WTC11 (cell line): ENCODE results near the gene SLC35G2. TPM values are rescaled to one million over a fixed set of nuclear protein-coding genes. Genes with fewer than 3 reads are reported as not detected.
"Not testable (repeated sequence)": the region's sequence is repeated elsewhere in the genome, so short reads cannot be mapped to it uniquely, and the experiment has no call there.

ENCODE experiments used
- ATAC-seq: fragments of 200-7000 bp; cut with Tn5 transposase; 2 replicates; pipeline ENCODE4 v1.10.0; 2021; ENCODE audit warnings: mild to moderate bottlenecking, moderate library complexity
- CTCF ChIA-PET: fragments of 300-600 bp; sonication (Branson Sonifier 250); formaldehyde crosslinking; loops from one replicate; lab custom pipeline; 2021; ENCODE audit warnings: antibody characterized with exemption; lab: Charles Lee
- POLR2A ChIA-PET: fragments of 350-600 bp; sonication (Branson Sonifier 250); formaldehyde crosslinking; loops from one replicate; lab custom pipeline; 2021; ENCODE audit warnings: antibody characterized with exemption; lab: Charles Lee
- DNase-seq: peaks from one replicate; pipeline ENCODE4 v3.0.0; 2021; ENCODE audit warnings: low spot score
- H3K27ac Mint-ChIP-seq: 2 replicates; pipeline ENCODE4 v1.8.0; 2021; ENCODE audit warnings: mixed read lengths
- H3K27me3 Mint-ChIP-seq: 2 replicates; pipeline ENCODE4 v1.8.0; 2021; ENCODE audit warnings: low read depth, mild to moderate bottlenecking, moderate library complexity, mixed read lengths
- H3K36me3 Mint-ChIP-seq: 2 replicates; pipeline ENCODE4 v1.8.0; 2021; ENCODE audit warnings: mixed read lengths
- H3K4me1 Mint-ChIP-seq: 2 replicates; pipeline ENCODE4 v1.8.0; 2022; ENCODE audit warnings: mixed read lengths
- H3K4me3 Mint-ChIP-seq: 2 replicates; pipeline ENCODE4 v1.8.0; 2021; ENCODE audit warnings: mild to moderate bottlenecking, moderate library complexity, mixed read lengths
- H3K9me3 Mint-ChIP-seq: 2 replicates; pipeline ENCODE4 v1.8.0; 2021; ENCODE audit warnings: mixed read lengths
- AR ChIP-seq: fragments of 250-450 bp; sonication (Bioruptor Pico); IDR thresholded peaks from 2 replicates; pipeline ENCODE4 v1.9.0; 2021; ENCODE audit warnings: mild to moderate bottlenecking
- ATF1 ChIP-seq: sonication (generic); formaldehyde crosslinking; IDR thresholded peaks from 2 replicates; pipeline ENCODE4 v1.8.1; 2023; ENCODE audit warnings: mild to moderate bottlenecking, moderate library complexity, missing genetic modification reagents
- CBFB ChIP-seq: sonication (generic); formaldehyde crosslinking; IDR thresholded peaks from 2 replicates; pipeline ENCODE4 v1.8.1; 2022; ENCODE audit warnings: mild to moderate bottlenecking, low read depth, missing genetic modification reagents
- CREB1 ChIP-seq: sonication (generic); formaldehyde crosslinking; IDR thresholded peaks from 2 replicates; pipeline ENCODE4 v1.8.0; 2023; ENCODE audit warnings: mild to moderate bottlenecking, missing genetic modification reagents
- ELF4 ChIP-seq: sonication (generic); formaldehyde crosslinking; IDR thresholded peaks from 2 replicates; pipeline ENCODE4 v1.8.1; 2022; ENCODE audit warnings: low read depth, mild to moderate bottlenecking, moderate library complexity, missing genetic modification reagents
- ESRRA ChIP-seq: sonication (generic); formaldehyde crosslinking; IDR thresholded peaks from 2 replicates; pipeline ENCODE4 v1.8.1; 2022; ENCODE audit warnings: mild to moderate bottlenecking, missing genetic modification reagents, borderline replicate concordance
- FOXK1 ChIP-seq: sonication (generic); formaldehyde crosslinking; IDR thresholded peaks from 2 replicates; pipeline ENCODE4 v1.8.0; 2022; ENCODE audit warnings: mild to moderate bottlenecking, moderate library complexity, missing genetic modification reagents
- GABPB1 ChIP-seq: sonication (generic); formaldehyde crosslinking; IDR thresholded peaks from 2 replicates; pipeline ENCODE4 v1.8.1; 2023; ENCODE audit warnings: mild to moderate bottlenecking, missing genetic modification reagents
- GRHL2 ChIP-seq: fragments of 250-450 bp; sonication (Bioruptor Pico); IDR thresholded peaks from 2 replicates; pipeline ENCODE4 v1.8.0; 2022; ENCODE audit warnings: mild to moderate bottlenecking, moderate library complexity; ENCODE audit not compliant: insufficient replicate concordance, severe bottlenecking
- KAT7 ChIP-seq: sonication (generic); formaldehyde crosslinking; IDR thresholded peaks from 2 replicates; pipeline ENCODE4 v1.8.1; 2023; ENCODE audit warnings: missing genetic modification reagents, mild to moderate bottlenecking, borderline replicate concordance
- NFATC4 ChIP-seq: fragments of 250-450 bp; sonication (Bioruptor Pico); IDR thresholded peaks from 2 replicates; pipeline ENCODE4 v1.9.0; 2021; ENCODE audit warnings: mild to moderate bottlenecking
- RORB ChIP-seq: fragments of 250-450 bp; sonication (Bioruptor Pico); IDR thresholded peaks from 2 replicates; pipeline ENCODE4 v1.9.0; 2021; ENCODE audit warnings: mild to moderate bottlenecking
- SMAD3 ChIP-seq: sonication (generic); formaldehyde crosslinking; IDR thresholded peaks from 2 replicates; pipeline ENCODE4 v1.8.0; 2022; ENCODE audit warnings: missing genetic modification reagents, mild to moderate bottlenecking, borderline replicate concordance
- TCF7 ChIP-seq: sonication (generic); formaldehyde crosslinking; IDR thresholded peaks from 2 replicates; pipeline ENCODE4 v1.8.0; 2022; ENCODE audit warnings: mild to moderate bottlenecking, low read depth, missing genetic modification reagents, moderate library complexity
- USF2 ChIP-seq: sonication (generic); formaldehyde crosslinking; IDR thresholded peaks from 2 replicates; pipeline ENCODE4 v1.8.1; 2023; ENCODE audit warnings: mild to moderate bottlenecking, missing genetic modification reagents, moderate library complexity
- ZMAT4 ChIP-seq: fragments of 250-450 bp; sonication (Bioruptor Pico); IDR thresholded peaks from 2 replicates; pipeline ENCODE4 v1.9.0; 2021; ENCODE audit warnings: mild to moderate bottlenecking
- ZNF121 ChIP-seq: sonication (generic); formaldehyde crosslinking; IDR thresholded peaks from 2 replicates; pipeline ENCODE4 v1.8.0; 2023; ENCODE audit warnings: missing genetic modification reagents
- ZNF219 ChIP-seq: sonication (generic); formaldehyde crosslinking; IDR thresholded peaks from 2 replicates; pipeline ENCODE4 v1.8.0; 2023; ENCODE audit warnings: missing genetic modification reagents, mild to moderate bottlenecking, borderline replicate concordance
- ZNF263 ChIP-seq: sonication (generic); formaldehyde crosslinking; IDR thresholded peaks from 2 replicates; pipeline ENCODE4 v1.8.1; 2022; ENCODE audit warnings: low read depth, mild to moderate bottlenecking, moderate library complexity, missing genetic modification reagents
- ZNF281 ChIP-seq: sonication (generic); formaldehyde crosslinking; IDR thresholded peaks from 2 replicates; pipeline ENCODE4 v1.8.0; 2023; ENCODE audit warnings: mild to moderate bottlenecking, missing genetic modification reagents
- total RNA-seq: library from RNA; stranded (reverse); gene quantifications from 3 replicates; pipeline ENCODE4 v1.2.3, GENCODE V29; 2021

SLC35G2 gene
- total RNA-seq, 1 experiment from 2014 or later = 3.6 TPM

- no peak for TF ChIP-seq AR (CRISPR knock-in tag)
These were observed 26.2 kb upstream of the SLC35G2 start (continued) for GRCh38 chr3:136792556-136793330.

- H3K27ac Mint-ChIP-seq = not testable (repeated sequence)
These were observed 17.8 kb upstream of the SLC35G2 start for GRCh38 chr3:136801146-136801545.

GRCh38 chr3:136802481-136802996 is 16.4 kb upstream of the SLC35G2 start:
- ATAC-seq = no peak
- ChIA-PET POLR2A (no interaction called here), CTCF (interaction anchor here (1.6 kb wide), 1 partner anchor 50 kb away, joined by 4 read pairs; the partner anchor contains the start of gene STAG1)
- H3K4me1 Mint-ChIP-seq = peaks cover 4% of the 10 kb centered on the region; the same call in 1 of the 2 replicates
- no peak overlapping the region for H3K4me3 Mint-ChIP-seq
- no peaks in the 10 kb centered on the region; the same call in 1 of the 2 replicates for H3K27me3 Mint-ChIP-seq
- H3K27ac Mint-ChIP-seq = no peak overlapping the region
- TF ChIP-seq USF2 (CRISPR knock-in tag) (peak; percentile 47; the same call in 1 of the 2 replicates), ESRRA (no peak)
- no peak for DNase-seq
- no peaks in the 10 kb centered on the region for H3K36me3 Mint-ChIP-seq
- H3K9me3 Mint-ChIP-seq = peaks cover 4% of the 10 kb centered on the region; the same call in 1 of the 2 replicates

More at GRCh38 chr3:136801146-136801545, 17.8 kb upstream of the SLC35G2 start:
- H3K36me3 Mint-ChIP-seq, DNase-seq, H3K27me3 Mint-ChIP-seq, POLR2A ChIA-PET, H3K4me3 Mint-ChIP-seq, H3K4me1 Mint-ChIP-seq, H3K9me3 Mint-ChIP-seq, ATAC-seq: not testable (repeated sequence)
- CTCF ChIA-PET = interaction anchor here (0.6 kb wide), 1 partner anchor 351 kb away, joined by 3 read pairs; no protein-coding TSS in a partner anchor

- Mint-ChIP-seq H3K36me3 (no peaks in the 10 kb centered on the region), H3K4me1 (peaks cover 4% of the 10 kb centered on the region; the same call in 1 of the 2 replicates), H3K9me3 (no peaks in the 10 kb centered on the region), H3K27me3 (no peaks in the 10 kb centered on the region; the same call in 1 of the 2 replicates), H3K4me3 (no peak overlapping the region), H3K27ac (no peak overlapping the region)
- DNase-seq = no peak
- CTCF ChIA-PET = no interaction called here
- TF ChIP-seq CBFB (CRISPR knock-in tag) (no peak), ZNF263 (CRISPR knock-in tag) (no peak), GABPB1 (CRISPR knock-in tag) (no peak), ZMAT4 (CRISPR knock-in tag) (no peak), KAT7 (no peak), ELF4 (no peak)
- POLR2A ChIA-PET = no interaction called here
- ATAC-seq = no peak
These were observed 14.8 kb upstream of the SLC35G2 start for GRCh38 chr3:136804141-136804540.

- no peak for ATAC-seq
- Mint-ChIP-seq H3K27ac (no peak overlapping the region), H3K4me3 (no peak overlapping the region), H3K27me3 (no peaks in the 10 kb centered on the region; the same call in 1 of the 2 replicates), H3K36me3 (no peaks in the 10 kb centered on the region), H3K4me1 (peaks cover 4% of the 10 kb centered on the region; the same call in 1 of the 2 replicates), H3K9me3 (no peaks in the 10 kb centered on the region)
- TF ChIP-seq ELF4 (no peak), NFATC4 (CRISPR knock-in tag) (no peak), SMAD3 (CRISPR knock-in tag) (no peak), GABPB1 (CRISPR knock-in tag) (no peak), ZNF121 (CRISPR knock-in tag) (no peak), RORB (no peak), GRHL2 (CRISPR knock-in tag) (no peak), ATF1 (CRISPR knock-in tag) (no peak), ZNF281 (CRISPR knock-in tag) (no peak), CREB1 (no peak), TCF7 (CRISPR knock-in tag) (no peak), ZNF219 (CRISPR knock-in tag) (no peak), ESRRA (no peak), FOXK1 (no peak)
- ChIA-PET POLR2A (no interaction called here), CTCF (no interaction called here)
- DNase-seq = no peak
These were observed 14.1 kb upstream of the SLC35G2 start for GRCh38 chr3:136804813-136805212.
